GM06990 (cell line): ENCODE results near the gene GABRR1.

Source experiments
- DNase-seq: peaks from one replicate; pipeline ENCODE4 v3.0.0-alpha.2; 2011; ENCODE audit not compliant: insufficient read length; ENCODE audit errors: extremely low read depth
- H3K27me3 ChIP-seq: replicated peaks from 2 replicates; pipeline ENCODE4 v1.6.0; 2011; ENCODE audit warnings: low read length; ENCODE audit not compliant: control insufficient read depth, insufficient read depth
- H3K36me3 ChIP-seq: 2 replicates; pipeline ENCODE4 v1.5.1; 2011; ENCODE audit warnings: low read length; ENCODE audit not compliant: control insufficient read depth, insufficient read depth
- H3K4me3 ChIP-seq: replicated peaks from 2 replicates; pipeline ENCODE4 v1.5.1; 2011; ENCODE audit warnings: low read depth, mild to moderate bottlenecking, control low read depth, low read length
- TF ChIP-seq, protein P1 (sequence below): IDR thresholded peaks from 2 replicates; pipeline ENCODE4 v1.5.1; 2011; ENCODE audit warnings: low read length, control low read depth, mild to moderate bottlenecking, inconsistent platforms; ENCODE audit not compliant: insufficient read depth, poor library complexity, severe bottlenecking

GABRR1 gene

DNA sequence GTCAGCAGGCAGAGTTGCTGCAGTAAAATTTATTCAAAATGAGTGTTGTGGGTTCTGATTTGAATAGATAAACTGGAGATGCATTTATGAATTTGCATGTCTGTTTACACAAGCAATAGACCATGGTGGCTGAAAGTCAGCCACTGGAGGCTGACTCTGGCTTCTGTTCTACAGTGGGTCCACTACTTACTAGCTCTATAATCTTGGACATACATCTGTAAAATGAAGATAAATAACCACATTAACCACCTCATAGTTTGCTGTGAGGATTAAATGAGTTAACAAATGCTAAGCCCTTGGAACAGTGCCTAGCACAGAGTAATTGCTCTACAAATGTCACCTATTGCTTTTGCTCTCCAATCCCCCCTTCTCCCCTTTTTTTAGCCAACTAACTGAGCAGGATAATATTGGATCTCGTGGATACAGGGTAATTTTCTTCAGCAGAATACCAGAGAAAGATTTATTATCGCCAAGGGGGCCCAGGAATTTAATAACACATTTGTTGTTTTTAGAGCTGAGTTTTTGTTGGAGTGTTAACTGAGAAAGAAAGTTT lies 72.7 kb downstream of the GABRR1 start:
- Histone ChIP-seq H3K4me3 (no peak overlapping the region), H3K27me3 (no peaks in the 10 kb centered on the region; the same call in 1 of the 2 replicates), H3K36me3 (no peaks in the 10 kb centered on the region)
- peak; percentile 31 for DNase-seq
- TF ChIP-seq, protein P1, sequence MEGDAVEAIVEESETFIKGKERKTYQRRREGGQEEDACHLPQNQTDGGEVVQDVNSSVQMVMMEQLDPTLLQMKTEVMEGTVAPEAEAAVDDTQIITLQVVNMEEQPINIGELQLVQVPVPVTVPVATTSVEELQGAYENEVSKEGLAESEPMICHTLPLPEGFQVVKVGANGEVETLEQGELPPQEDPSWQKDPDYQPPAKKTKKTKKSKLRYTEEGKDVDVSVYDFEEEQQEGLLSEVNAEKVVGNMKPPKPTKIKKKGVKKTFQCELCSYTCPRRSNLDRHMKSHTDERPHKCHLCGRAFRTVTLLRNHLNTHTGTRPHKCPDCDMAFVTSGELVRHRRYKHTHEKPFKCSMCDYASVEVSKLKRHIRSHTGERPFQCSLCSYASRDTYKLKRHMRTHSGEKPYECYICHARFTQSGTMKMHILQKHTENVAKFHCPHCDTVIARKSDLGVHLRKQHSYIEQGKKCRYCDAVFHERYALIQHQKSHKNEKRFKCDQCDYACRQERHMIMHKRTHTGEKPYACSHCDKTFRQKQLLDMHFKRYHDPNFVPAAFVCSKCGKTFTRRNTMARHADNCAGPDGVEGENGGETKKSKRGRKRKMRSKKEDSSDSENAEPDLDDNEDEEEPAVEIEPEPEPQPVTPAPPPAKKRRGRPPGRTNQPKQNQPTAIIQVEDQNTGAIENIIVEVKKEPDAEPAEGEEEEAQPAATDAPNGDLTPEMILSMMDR: no peak

DNA sequence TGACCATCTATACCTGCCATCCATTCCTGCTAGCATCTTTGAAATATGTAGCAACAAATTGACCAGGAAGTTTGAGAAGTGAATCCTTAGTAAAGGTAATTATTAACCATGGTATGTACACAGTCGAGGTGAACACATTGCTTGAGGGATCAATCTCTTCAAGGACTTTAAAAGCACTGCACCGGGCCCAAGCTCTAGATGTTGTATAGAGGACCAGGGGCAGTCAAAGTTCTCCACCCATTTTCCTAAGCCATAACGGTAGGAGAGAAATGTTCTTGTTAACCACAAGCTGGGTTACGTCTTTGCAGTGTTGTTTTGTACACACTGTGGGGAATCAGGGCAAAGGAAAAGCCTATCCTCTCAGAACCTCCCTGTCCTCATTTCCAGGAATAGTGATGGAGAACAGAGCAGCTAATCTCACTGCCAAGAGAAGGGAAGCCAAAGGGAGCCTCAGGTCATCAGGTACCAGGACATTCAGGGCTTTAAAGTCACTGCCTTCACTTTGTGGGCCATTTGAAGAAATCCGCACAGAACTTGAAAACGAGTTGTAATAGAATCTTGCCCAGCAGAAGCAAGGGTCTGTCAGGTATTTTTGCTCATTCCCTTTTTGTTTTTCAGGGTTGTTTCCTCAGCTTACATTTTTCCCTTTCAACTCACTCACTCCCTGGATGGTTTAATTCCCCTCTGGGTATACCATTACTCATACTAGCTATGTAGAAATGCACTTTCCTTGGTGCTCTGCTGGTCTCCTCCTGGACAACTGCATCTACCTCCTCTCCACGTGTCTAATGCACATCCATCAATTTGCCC lies 76.6 kb downstream of the GABRR1 start:
- Histone ChIP-seq H3K4me3 (no peak overlapping the region), H3K27me3 (no peaks in the 10 kb centered on the region; the same call in 1 of the 2 replicates), H3K36me3 (no peaks in the 10 kb centered on the region)
- TF ChIP-seq, protein P1: no peak
- no peak for DNase-seq

DNA sequence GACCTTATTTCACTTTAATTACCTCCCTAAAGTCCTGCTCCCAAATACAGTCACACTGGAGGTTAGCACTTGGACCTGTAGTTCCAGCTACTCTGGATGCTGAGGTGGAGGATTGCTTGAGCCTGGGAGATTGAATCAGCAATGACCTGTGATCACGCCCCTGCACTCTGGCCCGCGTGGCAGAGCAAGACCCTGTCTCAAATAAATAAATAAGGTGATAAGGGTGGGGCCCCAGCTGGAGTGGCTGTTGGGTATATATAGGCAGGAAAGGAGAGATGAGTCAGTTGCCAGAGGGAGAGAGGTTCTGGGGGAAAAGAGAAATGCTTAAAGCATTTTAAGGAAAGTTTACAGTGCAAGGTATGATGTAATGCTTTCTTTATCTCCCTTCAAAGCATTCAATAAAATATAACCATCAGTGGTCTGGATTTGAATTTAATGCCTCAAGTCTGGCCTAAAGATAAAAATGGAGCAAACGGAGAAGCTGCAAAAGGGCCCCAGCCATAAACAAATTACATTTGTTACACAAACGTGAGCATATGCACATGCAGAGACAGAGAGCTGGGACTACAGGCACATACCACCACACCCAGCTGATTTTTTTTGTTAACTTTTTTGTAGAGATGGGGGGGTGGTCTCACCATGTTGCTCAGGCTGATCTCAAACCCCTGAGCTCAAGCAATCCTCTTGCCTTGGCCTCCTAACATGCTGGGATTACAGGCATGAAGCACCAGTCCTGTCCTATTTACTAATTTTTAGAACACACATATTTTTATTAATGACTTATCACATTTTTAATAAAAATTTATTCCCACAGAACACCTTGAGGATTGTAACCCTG lies 77.4 kb downstream of the GABRR1 start:
- Histone ChIP-seq H3K27me3 (no peaks in the 10 kb centered on the region; the same call in 1 of the 2 replicates), H3K36me3 (no peaks in the 10 kb centered on the region), H3K4me3 (no peak overlapping the region)
- no peak for DNase-seq
- TF ChIP-seq, protein P1: no peak

DNA sequence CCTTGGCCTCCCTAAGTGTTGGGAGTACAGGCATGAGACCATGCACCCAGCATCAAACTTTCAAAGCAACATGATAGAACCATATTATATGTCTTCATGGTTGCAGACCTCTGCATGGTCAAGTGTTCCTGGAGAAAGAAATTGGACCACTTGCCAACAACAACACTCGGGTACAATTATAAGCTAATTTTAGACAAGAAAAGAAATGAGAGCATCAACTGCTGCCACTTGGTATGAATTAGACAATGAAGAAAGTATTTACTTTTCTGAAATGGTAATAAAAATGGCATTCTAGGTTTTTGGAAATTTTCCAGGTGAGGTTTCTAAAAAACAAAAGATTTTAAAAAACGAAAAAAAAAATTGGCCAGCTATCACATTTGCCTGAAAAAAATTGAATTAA lies 79.0 kb downstream of the GABRR1 start:
- no peaks in the 10 kb centered on the region; the same call in 1 of the 2 replicates for H3K27me3 ChIP-seq
- DNase-seq: no peak
- TF ChIP-seq, protein P1: no peak
- H3K4me3 ChIP-seq: no peak overlapping the region
- no peaks in the 10 kb centered on the region for H3K36me3 ChIP-seq

DNA sequence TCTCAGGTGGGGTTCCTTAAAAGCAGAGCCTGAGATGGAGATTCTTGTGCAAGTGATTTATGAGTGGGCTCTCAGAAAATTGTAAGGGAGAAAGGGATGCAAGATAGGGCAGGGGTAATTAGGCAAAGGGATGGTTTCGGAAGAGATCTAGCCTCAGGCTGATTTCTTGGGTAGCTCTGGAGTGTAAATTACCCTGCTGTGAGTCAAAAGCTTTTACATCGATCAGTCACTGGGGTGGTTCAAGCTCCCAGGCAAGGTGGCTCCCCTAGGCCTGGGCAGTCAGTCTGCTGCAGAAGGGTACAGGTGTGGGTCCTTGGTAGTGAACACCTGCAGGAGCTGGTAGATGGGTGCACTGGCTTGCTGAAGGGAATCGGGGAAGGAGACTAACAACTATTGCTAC lies 82.4 kb downstream of the GABRR1 start:
- H3K36me3 ChIP-seq: no peaks in the 10 kb centered on the region
- no peak overlapping the region for H3K4me3 ChIP-seq
- TF ChIP-seq, protein P1: no peak
- H3K27me3 ChIP-seq: no peaks in the 10 kb centered on the region
- DNase-seq: no peak
